GM18526 (cell line): ENCODE measurements around the gene TMEM108.

ENCODE experiments used
- POLR2A ChIP-seq: IDR thresholded peaks from 3 replicates; pipeline ENCODE4 v1.6.1; 2011; ENCODE audit not compliant: insufficient read length; ENCODE audit errors: extremely low read depth

Gene TMEM108

GRCh38 chr3:133211449-133211848 lies 173.3 kb downstream of the TMEM108 start:
- TF ChIP-seq POLR2A, result no peak

GRCh38 chr3:133211856-133212255 lies 173.7 kb downstream of the TMEM108 start:
- no peak for TF ChIP-seq POLR2A

DNA sequence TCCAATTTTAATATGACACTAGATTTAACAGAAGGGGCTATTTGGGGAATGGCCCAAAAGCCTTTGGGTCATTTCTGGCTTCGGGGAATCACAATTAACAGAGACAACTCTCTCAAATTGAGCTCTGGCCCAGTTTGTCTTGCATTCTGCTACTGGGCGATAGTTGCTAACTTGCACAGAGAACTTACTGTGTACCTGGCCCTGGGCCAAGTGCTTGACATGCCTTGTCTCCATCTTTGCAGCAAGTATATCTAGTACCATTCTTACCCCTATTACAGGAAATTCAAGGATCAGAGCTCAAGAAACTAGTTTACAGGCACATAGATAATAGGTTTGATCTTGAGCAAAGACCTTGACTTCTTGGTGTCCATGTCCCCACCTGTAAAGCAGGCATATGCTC lies 175.7 kb downstream of the TMEM108 start:
- no peak for TF ChIP-seq POLR2A

DNA sequence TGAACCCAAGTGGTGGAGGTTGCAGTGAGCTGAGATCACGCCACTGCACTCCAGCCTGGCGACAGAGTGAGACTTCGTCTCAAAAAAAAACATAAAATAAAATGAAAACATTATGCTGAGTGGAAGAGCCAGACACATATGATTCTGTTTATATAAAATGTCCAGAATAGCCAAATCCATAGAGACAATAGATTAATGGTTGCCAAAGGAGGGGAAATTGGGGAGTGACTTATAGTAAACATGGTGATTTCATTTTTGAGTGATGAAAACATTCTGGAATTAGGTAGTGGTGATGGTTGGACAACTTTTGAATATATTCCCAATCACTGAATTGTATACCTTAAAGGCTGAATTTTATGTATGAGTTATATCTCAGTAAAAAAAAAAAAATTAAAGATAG lies 189.6 kb downstream of the TMEM108 start:
- no peak for TF ChIP-seq POLR2A

DNA sequence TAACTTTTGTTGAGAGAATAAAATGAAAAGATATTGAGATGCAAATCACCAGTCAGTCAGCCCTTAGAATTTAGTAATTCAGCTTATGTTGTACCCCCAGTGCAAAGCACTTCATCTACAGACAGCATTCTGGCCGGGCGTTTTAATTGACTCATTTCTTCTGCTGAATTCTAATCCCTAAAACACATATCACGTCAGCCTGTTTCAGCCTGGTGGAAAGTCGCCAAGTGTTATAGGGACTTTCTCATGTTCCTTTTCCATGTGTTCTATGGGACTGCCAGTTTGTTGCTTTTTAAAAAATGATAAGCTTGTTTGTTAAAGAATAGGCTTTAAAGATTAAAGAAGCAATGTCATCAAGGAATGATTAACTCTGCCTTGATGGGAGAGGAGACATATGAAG lies 192.0 kb downstream of the TMEM108 start:
- TF ChIP-seq POLR2A, result no peak

GRCh38 chr3:133236901-133237300 lies 198.7 kb downstream of the TMEM108 start:
- TF ChIP-seq POLR2A, result no peak

- no peak for TF ChIP-seq POLR2A
Observed at GRCh38 chr3:133237380-133237779, 199.2 kb downstream of the TMEM108 start.

DNA sequence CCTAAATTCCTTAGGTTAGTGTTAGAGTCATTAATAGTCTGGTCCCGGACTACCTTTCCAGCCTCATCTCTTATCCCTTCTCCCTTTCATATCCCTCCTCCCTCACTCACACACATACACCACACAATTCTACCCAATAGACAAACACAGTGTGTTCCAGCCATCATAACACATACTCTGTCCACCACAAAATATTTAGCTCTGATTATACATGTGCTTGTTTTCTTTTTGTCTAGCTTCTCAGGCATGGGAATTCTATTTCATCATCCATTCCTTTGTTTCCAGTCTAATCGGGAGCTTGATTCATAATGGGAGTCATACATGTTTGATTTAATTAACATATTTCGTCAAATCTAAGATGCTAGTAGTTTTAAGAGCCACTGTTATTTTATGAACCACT lies 199.8 kb downstream of the TMEM108 start:
- no peak for TF ChIP-seq POLR2A

- TF ChIP-seq POLR2A, result no peak
Observed at GRCh38 chr3:133246119-133246518, 207.9 kb downstream of the TMEM108 start.

GRCh38 chr3:133246773-133247172 lies 208.6 kb downstream of the TMEM108 start:
- no peak for TF ChIP-seq POLR2A

- no peak for TF ChIP-seq POLR2A
Observed at GRCh38 chr3:133248389-133248788, 210.2 kb downstream of the TMEM108 start.

GRCh38 chr3:133249490-133249889 lies 211.3 kb downstream of the TMEM108 start:
- TF ChIP-seq POLR2A, result no peak

- no peak for TF ChIP-seq POLR2A
Observed at GRCh38 chr3:133254151-133254550, 216.0 kb downstream of the TMEM108 start.

GRCh38 chr3:133254716-133255115 lies 216.5 kb downstream of the TMEM108 start:
- no peak for TF ChIP-seq POLR2A

GRCh38 chr3:133256787-133257483 lies 218.7 kb downstream of the TMEM108 start:
- no peak for TF ChIP-seq POLR2A

DNA sequence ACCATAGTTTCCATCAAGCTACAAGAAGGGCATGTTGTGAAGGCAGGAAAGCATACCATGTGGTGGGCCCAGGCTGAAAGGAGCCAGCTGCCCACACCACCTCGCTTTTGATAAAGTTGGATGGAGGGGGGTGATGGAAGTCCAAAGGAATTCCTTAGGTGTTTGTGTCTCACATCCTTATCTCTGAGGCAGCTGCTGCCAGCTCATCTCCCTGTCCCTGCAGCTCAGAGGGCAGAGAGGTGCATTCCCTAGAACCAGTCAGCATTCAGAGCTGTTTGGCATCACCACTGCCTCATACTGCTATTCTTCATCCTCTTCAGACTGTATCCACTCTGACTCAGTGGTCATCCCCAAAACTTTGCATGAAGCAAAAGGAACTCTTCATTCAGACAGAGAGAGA lies 220.2 kb downstream of the TMEM108 start:
- no peak for TF ChIP-seq POLR2A

DNA sequence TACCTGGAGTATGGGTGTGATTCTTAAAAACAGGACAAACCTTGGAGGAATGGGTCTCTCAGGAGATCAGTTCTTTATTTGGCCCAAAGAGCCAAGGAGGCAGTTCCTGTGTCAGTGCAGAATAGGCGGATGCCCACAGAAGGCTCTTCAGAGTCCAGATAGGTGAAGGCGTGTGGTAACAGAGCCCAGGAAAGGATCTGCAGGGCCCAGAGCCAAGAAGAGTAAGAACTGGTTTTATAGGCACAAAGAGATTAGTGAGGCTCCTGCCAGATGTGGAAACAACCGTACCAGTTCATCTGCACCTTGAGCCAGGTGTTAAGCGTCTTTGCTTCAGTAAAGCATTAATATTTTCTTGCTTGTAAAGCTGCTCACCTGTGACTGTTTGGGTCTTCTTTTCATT lies 221.6 kb downstream of the TMEM108 start:
- TF ChIP-seq POLR2A, result no peak
